Measurements from ENCODE around the gene IFRD2.

- no peak for TF ChIP-seq CTCF (IDR thresholded peaks at IDR 0.05)
- no peak for TF ChIP-seq POLR2A (IDR thresholded peaks at IDR 0.05)
- TF ChIP-seq EP300 (IDR thresholded peaks at IDR 0.05) = no peak
Observed at GRCh38 chr3:50239649-50240048, 52.6 kb downstream of the IFRD2 start.
